HG03139 (cell line): ENCODE data around the gene CMKLR1.

Source experiments
- ATAC-seq: cut with Tn5 transposase; IDR thresholded peaks from one replicate; pipeline ENCODE4 v1.9.1; 2021; ENCODE audit not compliant: unreplicated experiment

The CMKLR1 gene, protein sequence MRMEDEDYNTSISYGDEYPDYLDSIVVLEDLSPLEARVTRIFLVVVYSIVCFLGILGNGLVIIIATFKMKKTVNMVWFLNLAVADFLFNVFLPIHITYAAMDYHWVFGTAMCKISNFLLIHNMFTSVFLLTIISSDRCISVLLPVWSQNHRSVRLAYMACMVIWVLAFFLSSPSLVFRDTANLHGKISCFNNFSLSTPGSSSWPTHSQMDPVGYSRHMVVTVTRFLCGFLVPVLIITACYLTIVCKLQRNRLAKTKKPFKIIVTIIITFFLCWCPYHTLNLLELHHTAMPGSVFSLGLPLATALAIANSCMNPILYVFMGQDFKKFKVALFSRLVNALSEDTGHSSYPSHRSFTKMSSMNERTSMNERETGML

DNA sequence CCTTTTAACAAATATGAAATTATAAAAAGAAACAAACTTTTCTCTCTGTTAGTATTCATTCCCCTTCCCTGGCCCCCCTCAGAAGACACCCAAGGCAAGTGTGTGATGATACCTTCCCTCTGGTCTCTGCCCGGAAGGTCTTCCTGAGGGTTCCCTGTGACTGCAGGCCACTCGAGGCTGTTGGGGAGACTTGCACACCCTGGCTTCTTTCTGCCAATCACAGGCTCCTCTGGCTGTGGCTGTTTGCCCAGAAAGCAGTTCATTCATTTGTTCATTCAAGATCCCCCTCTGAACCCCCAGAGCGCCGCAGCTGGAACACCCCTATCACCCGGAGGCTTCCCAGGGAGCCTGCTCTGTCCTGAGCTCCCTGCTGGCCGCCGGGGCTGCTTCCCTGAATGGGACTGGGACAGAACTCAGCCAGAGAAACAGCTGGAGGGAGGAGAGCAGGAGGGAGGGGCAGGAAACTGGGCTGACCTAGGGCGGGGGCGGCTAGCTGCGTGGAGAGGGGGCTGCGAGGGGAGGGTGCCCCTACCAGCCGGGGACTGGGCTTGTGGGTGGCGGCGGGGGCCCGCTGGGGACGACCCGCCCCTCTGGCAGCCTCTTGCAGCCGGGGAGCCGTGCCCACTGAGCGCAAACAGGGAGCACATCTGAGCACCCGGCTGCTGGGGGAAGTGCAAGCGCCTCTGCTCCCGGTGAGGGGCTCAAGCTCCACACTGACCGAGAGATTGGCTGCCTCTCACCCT lies at the start of gene CMKLR1:
TSS of gene CMKLR1 (minus strand) at position 397 of the 743 bp plus-strand sequence. CDS start 45,720 bp downstream, outside the sequence.
- ATAC-seq = no peak

DNA sequence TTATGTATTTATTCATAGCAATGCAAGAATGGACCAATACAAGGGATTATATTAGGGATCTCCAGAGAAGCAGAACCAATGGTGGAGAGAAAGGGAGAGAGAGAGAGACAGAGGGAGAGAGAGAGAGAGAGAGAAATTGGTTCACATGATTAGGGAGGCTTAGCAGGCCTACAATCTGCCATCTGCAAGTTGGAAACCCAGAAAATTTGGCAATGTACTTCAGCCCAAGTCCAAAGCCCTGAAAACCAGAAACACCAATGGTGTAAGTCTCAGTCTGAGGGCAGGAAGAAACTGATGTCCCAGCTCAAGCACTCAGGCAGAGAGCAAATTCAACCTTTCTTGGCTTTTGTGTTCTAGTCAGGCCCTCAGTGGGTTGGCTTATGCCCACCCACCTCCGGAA lies 48.7 kb upstream of the CMKLR1 start:
- ATAC-seq = no peak

DNA sequence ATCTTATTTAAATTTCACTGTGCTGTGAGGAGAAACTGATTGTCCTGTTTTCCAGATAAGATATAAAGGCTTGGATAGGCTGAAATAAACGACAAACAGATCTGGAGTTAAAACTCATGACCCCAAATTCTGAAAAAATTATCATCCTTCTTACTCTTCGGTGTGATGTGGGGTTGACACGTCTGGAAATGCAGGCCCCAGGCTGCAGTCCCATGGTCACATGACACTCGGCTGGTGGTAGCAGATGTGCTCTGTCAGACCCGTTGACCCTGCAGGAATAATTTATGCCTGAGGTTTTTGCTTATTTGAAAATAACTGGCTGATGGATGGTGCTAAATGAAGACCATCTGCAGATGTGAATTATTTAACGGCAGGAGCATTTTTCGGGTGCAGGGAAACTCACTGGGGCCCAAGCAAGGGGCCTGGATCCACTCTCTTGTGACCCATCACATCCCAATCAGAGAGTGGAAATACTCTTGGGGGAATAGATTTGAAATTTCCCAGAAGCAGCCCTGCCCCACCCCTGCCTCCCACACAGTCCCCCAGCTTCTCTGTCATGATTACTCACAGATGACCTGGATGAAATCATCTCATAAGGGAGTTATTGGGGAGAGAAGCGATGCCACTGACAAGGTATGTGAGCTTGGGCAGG lies 47.7 kb upstream of the CMKLR1 start:
- ATAC-seq = no peak

DNA sequence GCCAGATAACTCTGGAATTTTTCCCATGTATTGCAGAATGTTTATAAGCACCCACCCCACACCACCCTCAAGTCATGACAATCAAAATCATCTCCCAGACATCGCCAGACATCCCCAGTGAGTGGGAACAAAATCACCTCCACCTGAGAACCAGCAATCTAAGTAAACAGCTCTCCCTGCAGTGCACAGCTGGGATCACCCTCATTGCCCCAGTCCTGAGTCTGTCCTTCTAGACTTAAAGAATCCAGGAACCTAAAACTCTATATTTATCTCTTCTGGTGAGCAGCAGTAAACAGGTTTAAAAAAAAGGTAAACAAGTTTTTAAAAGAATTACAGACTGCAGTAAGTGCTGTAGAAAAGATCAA lies 43.3 kb upstream of the CMKLR1 start:
- ATAC-seq = no peak

DNA sequence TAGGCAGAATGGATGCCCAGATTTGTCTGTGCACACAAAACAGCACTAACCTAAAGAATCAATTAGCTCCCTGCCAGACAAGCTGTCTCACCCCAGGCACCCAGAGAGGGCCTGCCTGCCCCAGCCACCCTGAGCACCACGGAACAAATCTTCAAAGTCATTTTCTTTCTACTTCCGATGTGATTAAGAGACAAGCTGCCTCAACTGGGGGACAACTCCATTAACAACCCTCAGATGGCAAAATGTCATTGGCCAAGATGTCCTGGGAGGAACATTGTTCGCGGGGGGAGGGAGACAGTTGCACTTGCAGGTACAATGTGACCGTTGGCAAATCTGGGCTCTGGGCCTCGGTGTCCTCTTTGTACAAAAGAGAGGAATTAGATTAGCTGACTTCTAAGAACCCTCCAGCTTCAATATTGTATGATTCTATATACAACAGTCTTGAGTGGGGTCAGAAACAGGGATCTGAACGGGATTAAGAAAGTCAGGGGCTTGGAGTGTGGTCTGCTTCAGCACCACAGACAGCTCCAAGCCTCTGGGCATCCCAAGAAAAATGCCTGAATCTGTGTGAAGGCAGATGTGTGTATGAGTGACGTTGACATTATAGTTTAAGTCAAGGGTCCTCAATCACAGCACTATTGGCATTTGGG lies 42.8 kb upstream of the CMKLR1 start:
- ATAC-seq = no peak

DNA sequence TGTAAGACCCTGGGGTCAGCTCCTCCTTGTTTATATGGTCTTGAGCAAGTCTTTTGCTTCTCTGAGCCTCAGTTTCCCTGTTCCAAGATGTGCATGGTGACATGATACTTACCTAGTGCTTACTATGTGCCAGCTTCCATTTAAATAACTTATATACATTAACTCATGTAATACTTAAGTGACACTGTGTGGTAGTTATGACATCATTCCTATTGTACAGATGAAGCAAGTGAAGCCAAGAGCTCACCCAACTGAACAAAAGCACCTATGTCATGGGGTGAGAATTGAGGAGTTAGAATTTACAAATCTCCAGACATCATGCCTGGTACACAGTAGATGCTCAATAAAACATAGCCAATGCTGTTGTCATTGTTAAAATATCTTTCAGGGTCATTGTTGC lies 41.3 kb upstream of the CMKLR1 start:
- ATAC-seq = no peak

DNA sequence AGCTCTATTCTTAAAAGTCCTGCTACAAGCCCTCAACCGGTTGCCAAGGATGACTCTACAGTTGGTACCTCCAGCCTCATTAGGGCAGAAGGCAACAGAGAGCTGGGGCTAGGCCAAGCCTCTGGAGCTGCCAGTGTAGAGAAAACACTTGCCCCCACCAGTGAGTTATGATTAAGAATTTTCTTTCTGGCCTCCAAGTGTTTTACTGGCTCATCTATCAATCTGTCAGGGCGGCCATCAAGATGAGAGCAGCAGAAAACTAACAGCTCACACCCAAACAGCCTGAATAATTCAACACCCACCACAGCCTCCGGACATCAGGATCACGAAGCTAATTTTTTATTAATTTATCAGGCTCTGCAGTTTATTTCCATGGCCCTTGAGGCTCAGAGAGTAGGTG lies 40.7 kb upstream of the CMKLR1 start:
- ATAC-seq = no peak

DNA sequence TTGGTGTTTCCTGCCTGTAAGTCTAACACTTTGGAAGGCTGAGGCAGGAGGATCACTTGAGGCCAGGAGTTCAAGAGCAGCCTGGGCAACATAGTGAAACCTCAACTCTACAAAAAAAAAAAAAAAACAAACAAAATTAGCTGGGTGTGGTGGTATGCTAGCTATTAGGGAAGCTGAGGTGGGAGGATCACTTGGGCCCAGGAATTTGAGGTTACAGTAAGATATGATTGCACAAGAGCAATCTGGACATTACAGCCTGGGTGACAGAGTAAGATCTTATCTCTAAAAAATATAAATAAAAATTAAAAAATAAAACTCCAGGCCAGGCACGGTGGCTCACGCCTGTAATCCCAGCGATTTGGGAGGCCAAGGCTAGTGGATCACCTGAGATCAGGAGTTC lies 39.8 kb upstream of the CMKLR1 start:
- no peak for ATAC-seq

DNA sequence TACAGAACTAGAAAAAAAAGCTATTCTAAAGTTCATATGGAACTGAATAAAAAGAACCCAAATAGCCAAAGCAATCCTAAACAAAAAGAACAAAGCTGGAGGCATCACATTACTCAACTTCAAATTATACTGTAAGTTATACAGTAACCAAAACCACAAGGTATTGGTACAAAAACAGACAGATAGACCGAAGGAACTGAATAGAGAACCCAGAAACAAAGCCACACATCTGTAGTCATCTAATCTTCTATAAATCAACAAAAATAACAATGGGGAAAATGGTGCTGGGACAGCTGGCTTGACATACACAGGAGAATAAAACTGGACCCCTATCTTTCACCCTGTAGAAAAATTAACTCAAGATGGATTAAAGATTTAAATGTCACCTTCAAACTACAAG lies 38.1 kb upstream of the CMKLR1 start:
- no peak for ATAC-seq

DNA sequence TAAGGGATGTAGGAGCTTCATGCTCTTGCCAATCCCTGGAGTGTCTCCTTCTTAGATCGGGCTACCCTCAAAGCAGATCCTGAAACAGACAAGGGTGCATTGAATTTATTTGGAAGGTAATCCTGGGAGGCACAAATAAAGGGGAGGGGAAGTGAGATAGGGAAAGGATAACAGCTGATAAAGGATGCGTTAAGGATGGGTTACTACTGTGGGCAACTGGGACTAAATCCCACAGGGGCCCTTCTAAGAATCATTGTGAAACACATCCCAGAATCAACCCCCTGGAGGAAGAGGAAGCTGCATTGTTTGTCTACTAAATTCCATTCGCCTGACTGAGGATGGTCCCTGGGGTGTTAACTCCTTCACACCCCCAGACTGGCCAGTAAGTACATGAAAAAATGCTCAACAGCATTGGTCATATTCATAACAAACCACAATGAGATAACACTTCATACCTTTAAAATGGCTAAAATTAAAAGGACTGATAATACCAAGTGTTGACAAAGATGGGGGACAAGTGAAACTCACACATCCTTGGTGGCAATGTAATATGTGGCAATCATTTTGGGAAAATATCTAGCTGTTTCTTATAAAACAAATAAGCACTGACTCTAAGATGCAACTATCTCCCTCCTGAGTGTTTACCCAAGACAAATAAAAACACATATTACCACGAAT lies 37.0 kb upstream of the CMKLR1 start:
- no peak for ATAC-seq

DNA sequence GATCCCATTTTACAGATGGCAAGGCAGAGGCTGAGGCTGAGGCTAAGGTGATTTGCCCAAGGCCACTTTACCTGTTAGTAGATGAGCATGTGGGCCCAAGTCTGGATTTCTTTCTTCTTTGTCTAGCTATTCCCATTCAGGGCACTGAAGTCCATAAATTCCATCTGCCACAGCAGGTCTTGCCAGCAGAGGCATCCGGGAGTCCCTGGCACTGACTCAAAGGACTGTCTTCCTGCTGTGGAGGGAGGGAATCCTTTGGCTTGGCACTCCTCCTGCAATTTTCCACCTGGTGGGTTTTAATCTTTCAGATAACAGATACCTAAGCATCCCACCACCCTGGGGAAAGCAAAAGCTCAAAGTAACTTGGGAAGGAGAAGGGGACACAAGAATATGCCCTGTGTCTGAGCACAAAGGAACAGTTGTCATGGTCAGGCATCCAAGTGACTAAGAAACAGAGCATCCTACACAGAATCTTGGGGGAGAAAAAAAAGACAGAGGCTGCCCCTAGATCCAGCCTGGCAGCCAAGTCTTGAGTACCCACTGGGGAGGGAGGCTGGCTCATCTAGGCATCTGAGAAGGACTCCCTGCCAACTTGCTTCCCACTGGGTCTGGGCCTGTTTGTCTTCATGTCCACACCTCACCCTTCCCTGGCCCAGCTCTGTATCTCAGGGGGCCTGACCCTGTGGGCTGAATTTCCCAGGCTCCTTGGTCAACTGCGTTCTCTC lies 35.6 kb upstream of the CMKLR1 start:
- no peak for ATAC-seq

DNA sequence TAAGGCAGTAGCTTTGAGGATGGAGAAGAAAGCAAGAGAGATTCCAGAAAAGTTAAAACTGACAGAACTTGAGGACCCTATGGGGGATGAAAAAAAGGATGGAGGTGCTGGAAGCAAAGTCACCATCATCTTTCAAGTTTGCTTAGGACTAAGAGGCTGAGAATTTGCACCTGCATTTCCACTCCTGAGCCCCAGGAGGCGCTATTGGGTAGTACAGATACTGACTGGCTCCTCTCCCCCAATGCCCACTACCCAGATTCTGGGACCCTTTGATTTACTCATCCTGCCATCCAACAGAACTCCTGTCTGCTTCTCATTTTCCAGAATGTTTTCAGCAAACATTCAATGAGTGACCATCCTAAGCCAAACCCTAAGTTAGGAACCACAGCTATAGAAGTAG lies 34.0 kb upstream of the CMKLR1 start:
- no peak for ATAC-seq

DNA sequence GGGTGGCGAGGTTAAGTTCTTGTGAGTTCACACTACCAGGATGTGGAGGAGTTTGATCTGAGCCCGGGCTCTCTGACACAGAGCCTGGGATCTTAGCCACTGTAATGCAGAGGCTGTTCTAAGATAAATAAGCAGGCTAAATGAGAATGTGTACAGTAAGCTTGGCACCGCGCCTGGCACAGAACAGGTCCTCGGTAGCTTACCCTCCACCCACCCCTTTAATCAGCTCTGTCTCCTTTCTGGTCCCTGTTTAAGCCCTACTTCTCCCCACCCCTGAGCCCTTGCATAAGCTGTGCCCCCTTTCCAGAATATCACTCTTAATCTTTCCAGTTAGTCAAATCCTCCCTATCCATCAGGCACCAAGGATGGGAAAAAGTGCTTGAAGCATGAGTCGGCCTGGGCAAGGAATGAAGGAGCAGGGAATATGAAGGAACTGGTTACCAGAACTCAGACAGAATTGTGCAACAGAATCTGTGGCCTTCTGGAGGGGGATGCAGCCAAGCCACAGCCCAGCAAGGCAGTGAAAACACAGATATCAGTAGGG lies 32.8 kb upstream of the CMKLR1 start:
- no peak for ATAC-seq

DNA sequence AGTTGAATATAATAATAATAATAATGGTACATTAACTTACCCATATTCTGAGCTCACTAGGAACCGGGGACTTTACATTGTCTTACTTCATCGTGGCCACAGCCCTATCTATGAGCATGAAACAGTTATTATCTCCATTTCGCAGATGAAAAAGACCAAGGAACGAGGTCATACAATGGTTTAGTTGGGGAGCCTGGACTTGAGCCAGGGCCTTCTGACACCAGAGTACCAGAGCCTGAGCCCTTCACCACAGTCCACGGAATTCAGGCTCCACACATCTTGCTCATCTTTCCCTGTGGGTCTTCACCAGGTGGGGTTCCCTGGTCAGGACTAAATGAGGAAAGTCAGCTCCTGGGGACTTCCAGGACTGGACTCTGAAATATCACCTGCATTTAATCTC lies 31.3 kb upstream of the CMKLR1 start:
- no peak for ATAC-seq

DNA sequence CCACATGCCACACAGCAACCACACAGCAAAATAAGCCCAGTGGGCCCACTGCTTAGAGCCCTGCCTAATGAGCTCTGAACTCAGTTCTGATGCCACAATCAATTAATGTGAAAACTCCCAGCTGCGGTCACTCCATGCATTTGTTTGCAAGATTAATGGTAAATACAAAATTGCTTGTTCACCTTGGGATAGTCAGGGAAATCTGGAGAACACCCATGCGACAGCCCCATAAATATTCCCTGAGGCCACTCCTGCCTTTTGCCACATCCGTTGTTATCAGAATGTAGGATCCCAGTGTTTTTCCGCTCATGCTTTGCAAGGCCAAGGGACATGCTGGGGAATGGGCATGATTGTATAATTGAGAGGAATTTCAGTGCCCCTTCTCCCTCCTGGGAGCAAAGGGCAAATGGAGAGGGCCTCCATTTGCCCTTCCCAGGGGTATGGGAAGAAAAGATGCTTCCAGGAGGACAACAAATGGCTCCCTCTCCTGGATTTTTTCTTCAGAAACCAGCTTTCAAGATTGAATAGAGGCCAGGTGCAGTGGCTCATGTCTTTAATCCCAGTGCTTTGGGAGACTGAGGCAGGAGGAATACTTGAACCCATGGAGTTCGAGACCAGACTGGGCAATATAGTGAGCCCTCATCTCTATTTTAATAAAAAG lies 30.8 kb upstream of the CMKLR1 start:
- no peak for ATAC-seq

DNA sequence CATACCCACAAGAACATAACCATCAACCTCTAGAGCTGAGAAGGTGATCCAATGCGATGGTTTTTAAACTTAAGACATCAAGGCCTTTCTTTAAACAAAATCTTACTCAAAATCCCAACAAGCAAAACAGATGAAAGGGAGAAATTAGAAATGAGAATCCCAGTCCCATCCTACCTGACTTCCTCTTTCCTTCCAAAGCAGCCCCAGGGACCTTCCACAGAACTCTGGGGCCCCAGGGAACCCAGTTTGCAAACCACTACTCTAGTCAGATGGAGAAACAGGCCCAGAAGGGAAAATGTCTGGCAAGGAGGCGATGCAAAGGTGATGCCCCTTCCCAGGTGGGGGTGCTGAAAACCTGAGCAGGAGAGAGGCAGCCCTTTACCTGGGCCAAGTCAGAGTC lies 29.0 kb upstream of the CMKLR1 start:
- no peak for ATAC-seq

DNA sequence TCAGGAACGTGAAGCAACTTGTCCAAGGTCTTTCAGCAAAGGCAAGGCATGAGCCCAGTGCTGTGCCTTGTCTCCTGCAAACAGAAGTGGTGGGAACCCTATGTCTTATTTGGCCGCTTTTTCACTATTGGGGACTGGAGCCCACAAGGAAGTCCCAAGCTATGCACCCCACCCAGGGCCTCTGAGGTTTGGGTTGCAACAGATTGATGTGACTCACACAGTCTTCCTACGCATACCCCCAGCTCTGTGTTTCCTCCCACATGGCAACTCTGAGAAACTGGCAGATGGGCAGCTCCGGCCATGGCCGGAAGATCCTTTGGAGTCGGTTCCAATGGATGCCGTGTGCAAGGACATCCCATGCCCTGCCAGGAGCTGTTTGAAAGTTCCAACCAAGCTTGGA lies 28.3 kb upstream of the CMKLR1 start:
- no peak for ATAC-seq

DNA sequence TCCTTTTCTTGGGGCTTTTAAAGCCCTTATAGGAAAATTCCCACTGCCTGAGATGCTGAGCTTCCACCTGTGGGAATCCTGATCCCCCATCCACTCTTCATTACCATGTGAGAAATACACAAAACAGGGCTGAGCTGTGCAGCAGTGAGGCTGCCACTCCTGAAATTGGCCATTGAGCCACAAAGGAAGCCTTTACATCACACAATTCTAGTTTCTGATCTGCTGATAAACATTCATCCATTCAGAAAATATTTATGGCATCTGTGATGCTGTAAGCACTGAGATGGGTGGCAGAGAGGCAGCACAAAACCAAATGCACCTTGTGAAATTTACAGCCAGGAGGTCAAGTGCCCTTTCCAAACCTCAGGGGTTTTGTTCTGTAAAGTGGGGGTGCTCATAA lies 26.2 kb upstream of the CMKLR1 start:
- no peak for ATAC-seq

DNA sequence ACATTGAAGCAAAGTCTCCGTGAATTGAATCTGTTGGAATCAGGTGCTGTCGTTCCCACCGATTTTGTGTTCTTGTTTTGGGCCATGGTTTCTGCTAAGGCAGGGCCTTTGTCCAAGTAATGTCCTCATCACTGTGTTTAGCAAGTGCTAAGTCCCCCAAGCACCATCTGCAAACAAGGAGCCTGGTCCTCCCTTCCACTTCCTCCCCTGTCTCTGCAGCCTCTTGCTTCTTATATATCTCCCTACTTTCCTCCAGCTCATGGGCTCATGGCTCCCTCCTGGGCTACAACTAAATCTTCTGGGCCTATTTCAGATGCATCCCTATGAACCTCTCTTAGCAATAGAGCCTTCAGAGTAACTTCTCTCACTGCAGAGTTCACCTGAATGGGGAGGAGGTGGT lies 25.8 kb upstream of the CMKLR1 start:
- no peak for ATAC-seq

DNA sequence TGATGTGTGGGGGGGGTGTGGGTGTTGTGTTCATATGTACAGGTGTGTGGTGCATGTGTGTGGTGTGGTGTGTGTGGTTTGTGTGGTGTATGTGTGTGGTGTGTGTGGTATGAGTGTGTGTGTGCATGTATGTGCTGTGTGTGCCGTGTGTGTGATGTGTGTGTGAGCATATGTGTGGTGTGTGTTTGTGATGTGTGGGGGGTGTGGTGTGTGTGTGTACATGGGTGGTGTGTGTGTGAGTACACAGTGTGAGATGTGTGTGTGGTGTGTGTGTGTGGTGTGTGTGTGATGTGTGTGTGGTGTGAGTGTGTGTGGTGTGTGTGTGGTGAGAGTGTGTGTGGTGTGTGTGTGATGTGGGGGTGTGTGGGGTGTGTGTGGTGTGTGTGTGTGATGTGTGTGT lies 24.5 kb upstream of the CMKLR1 start:
- no peak for ATAC-seq
